Stomach (tissue), 9 donors: Measurements from ENCODE around the gene CDC37L1. TPM values are rescaled to one million over a fixed set of nuclear protein-coding genes. Genes with fewer than 3 reads are reported as not detected.
A peak's percentile ranks its signal among the peaks of the same experiment; 100 is the strongest.

Source experiments
- DNase-seq, 2 donors: peaks; one replicate each; pipeline versions ENCODE4 v3.0.0 to v3.0.0-alpha.2; 2013 to 2019
- H3K27ac ChIP-seq, 5 donors: fragments of 200-600 bp in 4 of 5; sonication (generic) in 4 of 5; one replicate each; pipeline ENCODE4 v1.5.1; 2013 to 2019; ENCODE audit warnings: mild to moderate bottlenecking in 1 of 5, moderate library complexity in 1 of 5
- H3K27me3 ChIP-seq, 3 donors: fragments of 200-600 bp; sonication (generic); one replicate each; pipeline ENCODE4 v1.5.1; 2017 to 2019; ENCODE audit warnings: mixed run types in 1 of 3
- H3K36me3 ChIP-seq, 4 donors: fragments of 200-600 bp; sonication (generic); 1 replicate in 3 of 4; 2 replicates in 1 of 4; pipeline ENCODE4 v1.5.1; 2016 to 2019
- H3K4me1 ChIP-seq, 4 donors: fragments of 200-600 bp; sonication (generic); one replicate each; pipeline ENCODE4 v1.5.1; 2016 to 2019
- H3K4me3 ChIP-seq, 4 donors: fragments of 200-600 bp; sonication (generic) in 3 of 4; one replicate each; pipeline ENCODE4 v1.5.1; 2016 to 2019; ENCODE audit warnings: mild to moderate bottlenecking in 1 of 4
- H3K9me3 ChIP-seq, 4 donors: fragments of 200-600 bp; sonication (generic); one replicate each; pipeline ENCODE4 v1.5.1; 2016 to 2019
- CTCF ChIP-seq, 7 experiments: fragments of 450-650 bp in 4 of 7; fragments of 200-600 bp in 3 of 7; sonication (generic) in 3 of 7; IDR thresholded peaks; one replicate each; pipeline ENCODE4 v1.5.1; 2016 to 2019; ENCODE audit warnings: antibody characterized with exemption in 7 of 7, control low read depth in 2 of 7, mild to moderate bottlenecking in 1 of 7
- EP300 ChIP-seq: sonication (generic); formaldehyde crosslinking; IDR thresholded peaks from one replicate; pipeline ENCODE4 v1.6.1; 2017; ENCODE audit warnings: antibody characterized with exemption
- POLR2A ChIP-seq, 4 donors: fragments of 450-650 bp; IDR thresholded peaks; one replicate each; pipeline ENCODE4 v1.6.1; 2016; ENCODE audit warnings: antibody characterized with exemption in 4 of 4, control low read depth in 2 of 4, mild to moderate bottlenecking in 1 of 4, moderate library complexity in 1 of 4
- POLR2AphosphoS5 ChIP-seq, 3 donors: sonication (generic); formaldehyde crosslinking; IDR thresholded peaks; one replicate each; pipeline ENCODE4 v1.6.1; 2016; ENCODE audit warnings: antibody characterized with exemption in 3 of 3
- WGBS, 5 donors: extraction: QIAGEN DNeasy Blood & Tissue Kit in 3 of 5; methylation state at CpG; one replicate each; pipeline versions ENCODE4 v1.1.5 to v1.1.7; 2013 to 2018; 5-methylcytosine and 5-hydroxymethylcytosine counted together
- intact Hi-C: fragments of 100-400 bp; cut with DNase I; formaldehyde crosslinking; loops from one replicate; pipeline ENCODE4 v1.15.1; 2023; ENCODE audit warnings: low total_unique reads
- polyA plus RNA-seq, 3 donors: library from polyadenylated mRNA; stranded (reverse); fragments of 200-250 nt; gene quantifications; one replicate each; pipeline ENCODE4 v1.2.3, GENCODE V29; 2013
- total RNA-seq, 5 donors: library from RNA; depleted of rRNA; stranded (reverse); fragments of >200 nt; gene quantifications; one replicate each; pipeline versions ENCODE4 v1.1.0 to v1.2.3, GENCODE V29; 2014 to 2016
- donor health status: healthy with polysubstance abuse.
- donor health status: Bipolar disorder and iron deficiency.
- donor health status: healthy.

Gene CDC37L1
- total and polyA plus RNA-seq, 8 donors = 3.5 to 56.7 (median 20.7) TPM

- no peaks in the 10 kb centered on the region for H3K9me3 ChIP-seq
- intact Hi-C loops = no loop called here
- no peak overlapping the region for H3K4me3 ChIP-seq
- TF ChIP-seq EP300 = no peak
- no peak for TF ChIP-seq POLR2AphosphoS5 (IDR thresholded peaks at IDR 0.05)
- TF ChIP-seq POLR2A (IDR thresholded peaks at IDR 0.05) = no peak
- no peak for TF ChIP-seq CTCF (IDR thresholded peaks at IDR 0.05)
- peak in 1 of 2 donors; percentile 13 for DNase-seq
- no peak overlapping the region for H3K27ac ChIP-seq
- peaks cover 5 to 76% (median 66%) of the 10 kb centered on the region in 4 donors for H3K36me3 ChIP-seq
- 66 to 88% (median 70%) methylated on average over 1 of the region's 1 CpG for WGBS, 5 donors
- H3K4me1 ChIP-seq = peaks cover 7 to 61% (median 28%) of the 10 kb centered on the region in 4 donors
- H3K27me3 ChIP-seq = no peaks in the 10 kb centered on the region
These were observed 10.3 kb downstream of the CDC37L1 start for GRCh38 chr9:4689687-4690104.

GRCh38 chr9:4690144-4690543, 10.8 kb downstream of the CDC37L1 start:
- Histone ChIP-seq H3K27ac (no peak overlapping the region), H3K4me1 (peaks cover 7 to 56% (median 28%) of the 10 kb centered on the region in 4 donors), H3K9me3 (no peaks in the 10 kb centered on the region), H3K4me3 (no peak overlapping the region), H3K36me3 (peaks cover 5 to 76% (median 66%) of the 10 kb centered on the region in 4 donors), H3K27me3 (no peaks in the 10 kb centered on the region)
- no peak for DNase-seq
- intact Hi-C loops = no loop called here
- WGBS, 5 donors = 80 to 89% (median 87%) methylated on average over 4 of the region's 4 CpGs
- TF ChIP-seq POLR2A (IDR thresholded peaks at IDR 0.05) = no peak
- TF ChIP-seq EP300 = no peak
- TF ChIP-seq POLR2AphosphoS5 (IDR thresholded peaks at IDR 0.05) = no peak
- TF ChIP-seq CTCF (IDR thresholded peaks at IDR 0.05) = no peak

- WGBS, 5 donors = 80 to 90% (median 86%) methylated on average over 3 of the region's 3 CpGs
- Histone ChIP-seq H3K9me3 (no peaks in the 10 kb centered on the region), H3K4me3 (no peak overlapping the region), H3K27ac (no peak overlapping the region), H3K4me1 (peaks cover 7 to 50% (median 27%) of the 10 kb centered on the region in 4 donors), H3K36me3 (peaks cover 0 to 72% (median 68%) of the 10 kb centered on the region in 4 donors), H3K27me3 (no peaks in the 10 kb centered on the region)
- TF ChIP-seq POLR2A (IDR thresholded peaks at IDR 0.05) (no peak), CTCF (IDR thresholded peaks at IDR 0.05) (no peak), EP300 (no peak), POLR2AphosphoS5 (IDR thresholded peaks at IDR 0.05) (no peak)
- intact Hi-C loops = no loop called here
- no peak for DNase-seq
These were observed 12.4 kb downstream of the CDC37L1 start for GRCh38 chr9:4691795-4692194.

DNA sequence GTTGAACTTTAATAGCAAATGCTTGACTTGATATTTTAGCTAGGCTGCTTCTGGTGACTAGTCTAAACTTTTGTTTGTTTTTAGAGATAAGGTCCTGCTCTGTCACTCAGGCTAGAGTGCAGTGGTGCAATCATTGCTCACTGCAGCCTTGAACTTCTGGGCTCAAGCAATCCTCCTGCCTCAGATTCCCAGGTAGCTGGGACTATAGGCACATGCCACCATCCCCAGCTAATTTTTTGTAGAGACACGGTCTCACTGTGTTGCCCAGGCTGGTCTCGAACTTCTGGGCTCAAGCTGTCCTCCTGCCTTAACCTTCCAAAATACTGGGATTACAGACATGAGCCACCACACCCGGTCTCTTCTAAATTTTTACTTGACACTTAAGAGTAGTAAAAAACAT, 20.7 kb downstream of the CDC37L1 start:
- Histone ChIP-seq H3K9me3 (no peaks in the 10 kb centered on the region), H3K27ac (no peak overlapping the region), H3K4me3 (no peak overlapping the region), H3K27me3 (no peaks in the 10 kb centered on the region), H3K4me1 (peaks cover 0 to 28% (median 14%) of the 10 kb centered on the region in 4 donors), H3K36me3 (peaks cover 0 to 91% (median 88%) of the 10 kb centered on the region in 4 donors)
- WGBS, 5 donors = 53 to 73% (median 64%) methylated on average over 3 of the region's 3 CpGs
- peak in 1 of 2 donors; percentile 9 for DNase-seq
- TF ChIP-seq POLR2AphosphoS5 (IDR thresholded peaks at IDR 0.05) (no peak), EP300 (no peak), POLR2A (IDR thresholded peaks at IDR 0.05) (no peak), CTCF (IDR thresholded peaks at IDR 0.05) (no peak)
- intact Hi-C loops = no loop called here
